Measurements from ENCODE around the gene NT5DC3. TPM values are rescaled to one million over a fixed set of nuclear protein-coding genes. Genes with fewer than 3 reads are reported as not detected.

NT5DC3 gene
- total and polyA plus RNA-seq, 8 donors: 2.6 to 6.4 (median 4.0) TPM

DNA sequence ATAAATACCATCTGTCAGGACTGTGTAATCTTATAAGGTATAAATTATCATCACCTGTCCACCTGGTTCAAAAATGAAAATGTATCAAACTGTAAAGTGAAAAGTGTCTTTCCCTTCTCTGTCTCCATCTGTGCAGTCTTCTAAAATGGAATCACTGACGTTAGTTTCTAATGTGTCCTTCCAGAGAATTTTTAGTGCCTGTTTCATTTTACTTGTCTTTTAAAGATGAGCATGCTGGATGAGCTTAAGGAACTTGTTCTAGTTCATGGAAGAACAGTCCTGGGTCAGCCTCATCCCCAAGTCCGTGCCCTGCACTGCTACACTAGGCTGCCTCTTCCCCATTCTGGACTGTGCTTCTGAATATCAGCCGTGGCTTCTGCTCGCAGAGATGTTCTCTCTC lies 5.4 kb upstream of the NT5DC3 start:
- WGBS, 2 donors: 86 to 95% methylated on average over 4 of the region's 4 CpGs
- no peak overlapping the region for H3K27ac ChIP-seq
- H3K9me3 ChIP-seq: no peaks in the 10 kb centered on the region
- H3K4me1 ChIP-seq: peaks cover 0 to 11% (median 4%) of the 10 kb centered on the region in 3 donors
- no peak for ATAC-seq
- no peaks in the 10 kb centered on the region for H3K36me3 ChIP-seq
- TF ChIP-seq CTCF (IDR thresholded peaks at IDR 0.05): no peak
- H3K27me3 ChIP-seq: no peaks in the 10 kb centered on the region
- DNase-seq: no peak
- FAIRE-seq: no peak
- intact Hi-C loops (cut with DNase I): no loop called here
- no peak overlapping the region for H3K4me3 ChIP-seq

GRCh38 chr12:103844305-103844704 lies 3.3 kb upstream of the NT5DC3 start:
- intact Hi-C loops (cut with DNase I): no loop called here
- H3K4me1 ChIP-seq: peaks cover 4 to 19% (median 11%) of the 10 kb centered on the region in 3 donors
- no peaks in the 10 kb centered on the region for H3K27me3 ChIP-seq
- no peaks in the 10 kb centered on the region for H3K36me3 ChIP-seq
- 82 to 83% methylated on average over 3 of the region's 3 CpGs for WGBS, 2 donors
- no peak for TF ChIP-seq CTCF (IDR thresholded peaks at IDR 0.05)
- FAIRE-seq (no peak), DNase-seq (no peak), ATAC-seq (no peak)
- no peaks in the 10 kb centered on the region for H3K9me3 ChIP-seq
- H3K4me3 ChIP-seq: no peak overlapping the region
- H3K27ac ChIP-seq: no peak overlapping the region

DNA sequence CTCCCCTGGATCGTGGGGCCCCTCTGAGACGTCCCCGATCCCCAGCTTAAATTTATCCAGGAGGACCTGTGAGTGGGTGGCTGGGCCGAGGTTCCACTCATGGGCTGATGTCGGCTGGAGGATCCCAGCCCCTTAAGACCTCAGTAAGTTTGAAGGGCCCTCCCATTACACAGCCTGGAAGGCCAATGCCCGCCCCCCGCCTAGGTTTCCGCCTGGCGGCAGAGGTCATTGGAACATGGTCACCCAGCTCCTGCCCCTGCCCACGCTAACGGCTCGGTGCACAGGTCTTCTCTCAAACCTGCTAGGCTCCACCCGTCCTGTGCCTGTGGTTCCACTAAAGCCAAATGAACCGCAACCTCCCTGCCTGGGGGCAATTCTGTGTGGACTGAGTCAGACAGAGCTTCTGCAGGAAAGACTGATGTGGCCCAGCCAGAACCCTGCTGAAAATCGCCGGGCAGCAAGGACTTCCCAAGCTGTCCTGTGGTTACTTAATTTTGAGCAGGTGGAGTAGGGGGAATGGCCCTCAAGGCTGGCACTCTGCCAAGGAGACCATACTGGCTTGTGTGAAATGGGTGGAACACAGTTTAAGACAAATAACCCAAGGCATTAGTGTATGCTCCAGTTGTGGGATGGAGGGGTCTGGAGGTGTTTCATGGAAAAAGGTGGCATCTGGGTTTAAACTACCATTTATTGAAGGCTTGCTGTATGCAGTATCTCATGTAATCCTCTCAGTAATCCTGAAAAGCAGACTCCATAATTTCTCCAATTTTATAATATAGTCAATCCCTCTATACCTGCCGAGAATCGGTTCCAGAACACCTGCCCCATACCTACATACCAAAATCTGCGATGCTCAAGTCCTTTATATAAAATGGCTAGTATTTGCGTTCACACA lies 903 bp upstream of the NT5DC3 start:
- Histone ChIP-seq H3K4me3 (peak overlapping the region; percentile 34 to 86 (median 74)), H3K27ac (peak overlapping the region; percentile 9 to 72 (median 70)), H3K27me3 (no peaks in the 10 kb centered on the region), H3K4me1 (peaks cover 11 to 26% (median 14%) of the 10 kb centered on the region in 3 donors), H3K36me3 (no peaks in the 10 kb centered on the region), H3K9me3 (no peaks in the 10 kb centered on the region)
- WGBS, 2 donors: 32 to 34% methylated on average over 20 of the region's 20 CpGs
- no peak for TF ChIP-seq CTCF (IDR thresholded peaks at IDR 0.05)
- DNase-seq (peak; percentile 36 to 84 (median 59)), FAIRE-seq (no peak), ATAC-seq (peak; percentile 22 to 48 (median 36))
- intact Hi-C loops (cut with DNase I): no loop called here

DNA sequence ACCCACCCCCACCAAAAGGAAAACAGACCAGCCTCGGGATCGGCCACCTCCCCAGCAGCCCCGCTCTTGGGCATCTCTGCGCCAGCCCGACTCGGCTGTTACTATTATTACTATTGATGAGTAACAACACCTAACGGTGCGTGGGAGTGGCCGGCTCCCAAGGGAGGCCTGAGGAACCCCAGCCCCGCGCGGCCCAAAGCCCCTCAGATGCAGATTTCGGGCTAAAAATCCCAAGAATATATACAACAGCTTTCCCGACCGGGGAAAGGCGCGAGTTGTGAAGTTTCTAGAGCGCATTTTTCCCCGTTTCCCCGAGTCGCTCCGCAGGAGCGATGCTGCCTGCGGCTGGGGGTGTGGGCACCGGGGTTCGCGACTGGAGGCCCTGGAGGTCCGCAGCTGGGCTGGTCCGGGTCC lies 565 bp downstream of the NT5DC3 start:
- no peak for TF ChIP-seq CTCF (IDR thresholded peaks at IDR 0.05)
- Histone ChIP-seq H3K27ac (peak overlapping the region; percentile 37 to 71 (median 54)), H3K4me1 (peaks cover 11 to 26% (median 14%) of the 10 kb centered on the region in 3 donors), H3K9me3 (no peaks in the 10 kb centered on the region), H3K27me3 (no peaks in the 10 kb centered on the region), H3K4me3 (peak overlapping the region; percentile 70 to 86 (median 77)), H3K36me3 (no peaks in the 10 kb centered on the region)
- intact Hi-C loops (cut with DNase I): no loop called here
- ATAC-seq (peak in 3 of 4 donors; percentile 3 to 9 (median 4)), DNase-seq (peak in 4 of 6 donors; percentile 30 to 70 (median 58)), FAIRE-seq (no peak)
- 0% methylated on average over 29 of the region's 29 CpGs for WGBS, 2 donors
